Fibroblast of lung (primary cell): Measurements from ENCODE around the gene ZGPAT.

Source experiments
- EZH2 ChIP-seq: IDR thresholded peaks from 2 replicates; pipeline ENCODE4 v1.5.1; 2012; ENCODE audit warnings: low read length, control low read depth, mild to moderate bottlenecking; ENCODE audit errors: missing control alignments
- TF ChIP-seq, protein P1 (sequence below), 2 donors: IDR thresholded peaks in 1 of 2; conservative IDR thresholded peaks in 1 of 2; 1 replicate in 1 of 2; 2 replicates in 1 of 2; pipeline ENCODE4 v1.5.1; 2011 to 2012; ENCODE audit warnings: low read length in 2 of 2, control low read depth in 1 of 2, inconsistent platforms in 1 of 2, low read depth in 1 of 2, mild to moderate bottlenecking in 1 of 2

DNA sequence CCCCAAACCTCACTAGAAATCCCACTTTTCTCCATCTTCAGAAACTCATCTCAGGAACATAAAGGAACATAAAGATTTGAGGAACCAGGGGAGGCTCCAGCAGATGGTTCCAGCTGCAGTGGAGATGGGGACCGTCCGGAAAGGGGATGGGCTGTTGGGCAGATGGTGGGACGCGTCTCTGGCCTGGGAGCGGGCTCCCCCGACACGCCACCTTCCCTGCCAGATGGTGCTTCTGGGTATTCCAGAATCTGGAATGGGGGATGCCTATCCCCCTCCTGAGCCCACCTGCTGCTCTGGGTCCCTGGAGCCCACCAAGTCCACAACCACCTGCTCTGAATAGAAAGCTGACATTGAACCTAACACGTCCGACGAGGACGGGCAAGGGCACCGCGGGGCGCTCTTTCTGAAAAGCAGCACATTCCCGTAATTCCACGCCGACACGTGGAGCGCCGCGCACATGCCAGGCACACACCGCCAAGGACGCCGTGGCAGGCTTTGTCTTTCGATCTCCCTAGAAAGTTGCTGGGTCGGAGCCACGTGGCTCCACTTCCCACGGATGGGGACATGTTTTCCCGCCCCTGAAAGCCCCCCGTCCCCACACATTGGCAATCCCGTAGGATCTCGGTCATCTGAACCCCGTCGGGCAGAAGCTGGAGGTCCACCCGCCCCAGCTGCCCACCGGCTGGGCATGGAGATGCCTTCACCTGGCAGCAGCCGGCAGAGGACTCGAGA is 59.0 kb downstream of the ZGPAT start:
- TF ChIP-seq, protein P1, sequence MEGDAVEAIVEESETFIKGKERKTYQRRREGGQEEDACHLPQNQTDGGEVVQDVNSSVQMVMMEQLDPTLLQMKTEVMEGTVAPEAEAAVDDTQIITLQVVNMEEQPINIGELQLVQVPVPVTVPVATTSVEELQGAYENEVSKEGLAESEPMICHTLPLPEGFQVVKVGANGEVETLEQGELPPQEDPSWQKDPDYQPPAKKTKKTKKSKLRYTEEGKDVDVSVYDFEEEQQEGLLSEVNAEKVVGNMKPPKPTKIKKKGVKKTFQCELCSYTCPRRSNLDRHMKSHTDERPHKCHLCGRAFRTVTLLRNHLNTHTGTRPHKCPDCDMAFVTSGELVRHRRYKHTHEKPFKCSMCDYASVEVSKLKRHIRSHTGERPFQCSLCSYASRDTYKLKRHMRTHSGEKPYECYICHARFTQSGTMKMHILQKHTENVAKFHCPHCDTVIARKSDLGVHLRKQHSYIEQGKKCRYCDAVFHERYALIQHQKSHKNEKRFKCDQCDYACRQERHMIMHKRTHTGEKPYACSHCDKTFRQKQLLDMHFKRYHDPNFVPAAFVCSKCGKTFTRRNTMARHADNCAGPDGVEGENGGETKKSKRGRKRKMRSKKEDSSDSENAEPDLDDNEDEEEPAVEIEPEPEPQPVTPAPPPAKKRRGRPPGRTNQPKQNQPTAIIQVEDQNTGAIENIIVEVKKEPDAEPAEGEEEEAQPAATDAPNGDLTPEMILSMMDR (conservative IDR thresholded peaks at IDR 0.05 in 1 of 2, IDR thresholded peaks at IDR 0.05 in 1 of 2; ENCODE audit: low read depth in 1 of 2, low read length in 2 of 2) = no peak
- TF ChIP-seq EZH2 = no peak
